Stimulated activated CD4-positive, alpha-beta T cell treated with anti-CD3 and anti-CD28 coated beads, Interleukin-15, amount 100 ng/mL, for 1 hour (primary cell): ENCODE data around the gene RASSF5.

Source experiments
- DNase-seq, 2 donors: peaks; one replicate each; pipeline ENCODE4 v3.0.0-alpha.2; 2020; ENCODE audit warnings: low read depth in 1 of 2, low spot score in 1 of 2

Gene RASSF5, protein sequence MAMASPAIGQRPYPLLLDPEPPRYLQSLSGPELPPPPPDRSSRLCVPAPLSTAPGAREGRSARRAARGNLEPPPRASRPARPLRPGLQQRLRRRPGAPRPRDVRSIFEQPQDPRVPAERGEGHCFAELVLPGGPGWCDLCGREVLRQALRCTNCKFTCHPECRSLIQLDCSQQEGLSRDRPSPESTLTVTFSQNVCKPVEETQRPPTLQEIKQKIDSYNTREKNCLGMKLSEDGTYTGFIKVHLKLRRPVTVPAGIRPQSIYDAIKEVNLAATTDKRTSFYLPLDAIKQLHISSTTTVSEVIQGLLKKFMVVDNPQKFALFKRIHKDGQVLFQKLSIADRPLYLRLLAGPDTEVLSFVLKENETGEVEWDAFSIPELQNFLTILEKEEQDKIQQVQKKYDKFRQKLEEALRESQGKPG

DNA sequence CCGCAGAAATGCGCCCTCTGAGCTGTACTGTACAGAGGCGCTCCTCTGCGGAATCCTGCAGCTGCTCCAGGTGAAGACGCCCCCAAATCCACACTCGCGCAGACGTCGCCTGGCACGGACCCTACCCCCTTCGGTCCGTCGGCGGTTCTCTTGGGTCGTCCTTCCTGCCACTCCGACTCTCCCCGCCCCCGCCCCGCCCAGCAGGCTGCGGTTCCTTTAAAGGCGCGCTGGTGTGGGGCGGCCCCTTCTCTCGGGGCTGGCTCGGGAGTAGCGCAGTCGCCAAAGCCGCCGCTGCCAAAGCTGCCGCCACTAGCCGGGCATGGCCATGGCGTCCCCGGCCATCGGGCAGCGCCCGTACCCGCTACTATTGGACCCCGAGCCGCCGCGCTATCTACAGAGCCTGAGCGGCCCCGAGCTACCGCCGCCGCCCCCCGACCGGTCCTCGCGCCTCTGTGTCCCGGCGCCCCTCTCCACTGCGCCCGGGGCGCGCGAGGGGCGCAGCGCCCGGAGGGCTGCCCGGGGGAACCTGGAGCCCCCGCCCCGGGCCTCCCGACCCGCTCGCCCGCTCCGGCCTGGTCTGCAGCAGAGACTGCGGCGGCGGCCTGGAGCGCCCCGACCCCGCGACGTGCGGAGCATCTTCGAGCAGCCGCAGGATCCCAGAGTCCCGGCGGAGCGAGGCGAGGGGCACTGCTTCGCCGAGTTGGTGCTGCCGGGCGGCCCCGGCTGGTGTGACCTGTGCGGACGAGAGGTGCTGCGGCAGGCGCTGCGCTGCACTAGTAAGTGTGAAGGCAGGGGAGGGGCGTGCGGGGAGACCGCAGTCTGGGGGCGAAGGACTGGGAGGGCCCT, at the start of gene RASSF5:
Gene RASSF5 (plus strand): TSS at position 248 of the 846 bp plus-strand sequence. CDS start 72 bp downstream, at position 320.
- DNase-seq = peak; percentile 69 to 75

DNA sequence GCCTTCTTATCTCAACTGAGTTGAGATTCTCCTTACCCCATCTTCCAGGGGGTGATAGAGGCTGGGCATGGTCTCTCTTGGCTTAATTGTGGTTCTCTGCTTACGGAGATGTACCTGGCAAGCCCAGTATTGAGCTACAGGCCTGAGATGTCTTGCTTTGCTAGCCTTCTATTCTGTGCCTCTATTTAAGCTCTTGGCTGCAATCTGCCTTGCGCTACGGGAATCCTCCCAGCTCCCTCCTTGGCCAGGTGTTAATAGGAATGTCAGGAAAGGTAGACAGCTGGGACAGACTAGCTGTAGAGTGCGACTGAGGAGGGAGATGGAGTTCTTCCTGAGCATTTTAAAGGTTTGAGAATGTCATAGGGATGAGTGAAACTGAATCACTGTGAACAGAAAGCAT, 47.6 kb upstream of the RASSF5 start:
- DNase-seq = no peak

DNA sequence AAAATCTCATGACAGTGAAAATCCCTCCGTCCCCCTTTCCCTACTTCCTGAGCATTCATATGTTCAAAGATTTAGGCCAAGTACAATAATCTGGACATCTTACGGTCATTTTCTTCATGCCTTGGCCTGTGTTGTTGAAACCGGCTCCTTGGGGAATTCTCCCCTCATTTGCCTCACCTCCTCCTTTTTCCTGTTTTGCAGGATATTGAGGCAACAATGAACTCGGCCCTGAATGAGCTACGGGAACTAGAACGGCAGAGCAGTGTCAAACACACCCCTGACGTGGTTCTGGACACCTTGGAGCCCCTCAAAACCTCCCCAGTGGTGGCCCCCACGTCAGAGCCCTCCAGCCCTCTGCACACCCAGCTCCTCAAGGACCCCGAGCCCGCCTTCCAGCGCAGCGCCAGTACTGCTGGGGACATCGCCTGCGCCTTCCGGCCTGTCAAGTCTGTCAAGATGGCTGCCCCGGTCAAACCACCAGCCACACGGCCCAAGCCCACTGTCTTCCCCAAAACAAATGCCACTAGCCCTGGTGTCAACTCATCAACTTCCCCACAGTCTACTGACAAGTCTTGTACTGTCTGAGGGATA, 46.4 kb upstream of the RASSF5 start:
- DNase-seq = no peak

DNA sequence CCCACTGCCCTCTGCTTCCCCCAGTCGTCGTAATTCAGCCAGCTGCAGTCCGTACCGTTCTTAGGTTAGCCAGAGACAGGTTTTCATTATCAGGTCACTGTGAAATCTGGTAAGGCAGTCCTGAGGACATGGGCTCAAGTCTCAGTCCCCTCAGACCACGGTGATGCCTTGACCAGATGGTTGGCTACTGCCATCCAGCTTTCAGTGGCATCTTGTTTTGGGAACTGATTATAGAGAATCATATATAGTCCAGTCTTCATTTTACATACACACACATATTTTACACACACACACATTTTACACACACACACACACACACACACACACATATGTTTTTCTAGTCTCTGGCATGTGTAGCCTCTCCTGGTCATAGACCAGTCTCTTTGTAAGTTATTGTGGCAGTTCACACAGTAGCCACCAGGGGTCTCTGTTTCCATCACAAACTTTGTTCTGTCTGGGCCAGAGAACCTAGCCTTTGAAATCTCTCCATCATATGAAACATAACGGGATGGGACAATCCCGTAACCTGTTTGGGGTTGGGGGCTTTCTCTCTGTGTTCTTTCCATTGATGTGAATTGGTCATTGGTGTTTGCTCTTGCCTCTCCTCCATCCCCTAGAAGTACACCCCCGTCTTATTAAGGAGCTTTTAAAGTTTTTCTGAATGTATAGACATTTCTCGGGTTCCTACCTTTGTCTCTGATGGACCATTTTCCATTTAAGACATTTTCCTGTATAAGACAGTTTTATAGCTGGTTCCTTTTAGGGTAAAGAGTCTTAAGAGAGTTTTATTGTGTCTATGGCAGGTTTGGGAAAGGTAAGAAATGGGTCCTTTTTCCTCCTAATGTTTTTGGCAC, 45.5 kb upstream of the RASSF5 start:
- peak in 1 of 2 donors; percentile 52 for DNase-seq

DNA sequence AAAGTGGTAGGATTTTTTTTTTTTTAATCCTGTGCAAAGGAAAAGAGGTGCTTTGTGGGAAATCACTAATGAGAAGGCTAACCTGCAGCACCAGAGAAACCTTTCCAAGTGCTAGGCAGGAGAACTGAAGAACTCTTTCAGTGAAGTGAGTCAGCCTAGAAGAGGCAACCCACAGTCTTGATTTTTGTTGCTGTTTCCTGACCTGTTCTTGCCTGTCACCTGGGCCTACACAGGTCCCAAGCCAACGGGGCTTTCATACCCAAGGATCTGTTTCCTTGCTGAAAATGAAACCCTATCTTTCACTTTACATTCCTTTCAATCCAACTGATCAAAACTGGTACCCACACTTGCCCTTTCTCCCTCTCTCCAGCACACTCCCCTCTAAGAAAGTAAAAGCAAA, 44.2 kb upstream of the RASSF5 start:
- no peak for DNase-seq

DNA sequence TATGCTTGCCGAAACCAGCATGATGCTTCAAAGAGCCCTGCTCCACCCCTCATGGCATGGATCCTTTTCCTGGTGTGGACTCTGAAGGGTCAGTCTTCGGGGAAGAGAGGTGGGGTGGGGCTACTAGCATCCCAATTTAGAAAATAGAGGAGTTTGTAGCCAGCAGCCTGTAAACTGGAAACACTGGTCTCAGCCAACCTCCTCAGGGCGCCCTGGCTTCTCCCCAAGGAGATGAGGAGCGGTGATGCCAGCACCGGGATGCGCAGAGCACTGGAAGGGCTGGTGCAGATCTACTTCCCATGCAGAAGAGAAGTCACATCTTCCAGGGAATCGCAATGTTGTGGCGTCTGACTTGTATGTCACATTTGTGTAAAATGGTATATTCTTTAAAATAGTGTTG, 43.4 kb upstream of the RASSF5 start:
- DNase-seq = no peak

DNA sequence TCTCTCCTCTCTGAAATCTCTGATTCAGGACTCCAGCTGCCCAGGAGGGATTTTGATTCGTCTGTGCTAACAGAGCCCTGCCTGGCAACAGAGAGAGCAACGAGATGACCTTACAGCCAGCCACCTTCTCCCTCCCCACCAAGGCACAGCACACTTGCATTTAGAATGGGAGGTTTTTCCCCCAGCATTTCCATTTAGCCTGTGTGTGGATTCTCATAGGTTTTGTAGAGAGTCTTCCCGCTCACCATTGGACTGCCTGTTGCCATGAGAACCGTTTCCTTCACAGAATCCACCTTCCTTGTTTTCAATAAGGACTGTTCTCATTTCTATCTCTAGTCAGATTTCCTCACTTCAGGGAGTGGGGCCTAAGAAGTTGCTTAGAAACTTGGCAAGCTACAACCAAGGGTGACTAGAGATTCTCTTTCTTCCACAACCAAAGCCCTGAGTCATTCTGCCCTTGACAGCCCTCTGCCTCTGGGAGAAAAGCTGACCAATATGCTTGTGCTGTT, 42.8 kb upstream of the RASSF5 start:
- DNase-seq = no peak

DNA sequence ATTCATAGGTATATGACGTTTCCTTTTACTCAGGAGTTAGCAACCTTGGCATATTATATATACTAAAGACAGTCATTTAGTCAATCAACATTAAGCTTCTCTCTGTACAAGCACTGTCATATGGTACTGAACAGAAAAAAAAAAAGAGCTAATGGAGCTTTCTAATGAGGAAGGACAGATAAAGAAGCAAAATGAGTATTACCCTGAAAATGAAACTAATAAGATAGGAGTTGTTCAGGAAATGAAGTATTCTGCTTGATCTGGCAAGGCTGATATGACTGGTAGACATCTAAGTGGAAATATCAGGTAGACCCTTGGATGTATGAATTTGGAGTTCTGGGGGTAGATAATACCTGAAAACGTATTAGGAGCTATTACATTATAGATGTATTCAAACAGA, 41.4 kb upstream of the RASSF5 start:
- no peak for DNase-seq

DNA sequence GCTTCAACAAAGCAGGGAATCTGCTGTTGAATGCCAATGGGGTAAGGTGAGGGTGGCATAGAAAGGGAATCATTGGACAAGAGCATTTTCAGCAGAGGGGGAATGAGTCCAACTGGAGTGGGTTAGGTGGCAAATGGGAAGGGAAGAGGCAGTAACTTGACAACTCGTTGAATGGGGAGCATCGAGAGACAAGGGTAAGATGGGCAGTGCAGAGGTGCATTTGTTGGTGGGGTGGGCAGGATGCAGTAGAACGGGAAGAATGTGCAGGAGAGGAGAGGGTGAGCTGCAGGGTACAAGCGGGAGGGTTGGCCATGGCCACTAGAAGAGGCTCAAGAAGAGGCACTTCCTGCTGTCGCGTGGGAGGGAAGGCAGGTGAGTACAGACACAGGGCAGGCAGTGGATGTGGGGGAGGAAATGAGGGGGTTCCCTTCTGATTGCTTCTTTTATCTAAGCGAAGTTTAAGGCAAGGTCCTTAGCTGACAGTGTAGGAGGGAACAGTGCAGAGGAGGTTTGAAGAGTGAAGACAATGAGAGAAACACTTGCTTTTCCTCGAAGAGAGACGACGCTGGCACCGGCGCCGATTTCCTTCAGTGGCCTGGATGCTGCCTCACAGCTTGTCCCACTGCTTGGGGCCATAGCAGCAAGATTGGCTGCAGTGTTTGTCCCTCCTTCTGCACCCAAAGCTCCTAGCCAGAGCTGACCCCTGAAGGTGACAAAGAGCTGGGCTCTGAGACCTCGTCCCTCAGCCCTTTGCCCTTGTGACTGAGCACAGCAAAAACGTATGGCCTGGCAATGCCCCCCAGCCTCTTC, 40.3 kb upstream of the RASSF5 start:
- no peak for DNase-seq

DNA sequence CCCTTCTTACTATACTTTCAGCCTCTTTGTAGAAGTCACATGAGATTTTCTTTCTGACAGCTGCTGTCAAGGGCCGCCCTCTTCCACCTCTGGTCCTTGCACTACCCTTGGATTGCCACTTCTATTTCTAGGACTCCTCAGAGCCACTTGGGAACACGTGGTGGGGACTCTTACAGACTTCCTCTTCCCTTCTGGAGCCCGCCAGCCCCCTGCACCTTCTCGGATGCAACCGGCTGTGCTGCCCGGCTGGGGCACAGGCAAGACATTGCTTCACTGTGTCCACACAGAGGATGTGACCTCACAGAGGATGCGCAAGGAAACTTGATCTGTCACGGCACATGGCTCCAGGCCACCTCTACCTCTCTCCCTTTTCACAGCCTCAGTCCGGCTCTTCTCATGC, 39.4 kb upstream of the RASSF5 start:
- no peak for DNase-seq

DNA sequence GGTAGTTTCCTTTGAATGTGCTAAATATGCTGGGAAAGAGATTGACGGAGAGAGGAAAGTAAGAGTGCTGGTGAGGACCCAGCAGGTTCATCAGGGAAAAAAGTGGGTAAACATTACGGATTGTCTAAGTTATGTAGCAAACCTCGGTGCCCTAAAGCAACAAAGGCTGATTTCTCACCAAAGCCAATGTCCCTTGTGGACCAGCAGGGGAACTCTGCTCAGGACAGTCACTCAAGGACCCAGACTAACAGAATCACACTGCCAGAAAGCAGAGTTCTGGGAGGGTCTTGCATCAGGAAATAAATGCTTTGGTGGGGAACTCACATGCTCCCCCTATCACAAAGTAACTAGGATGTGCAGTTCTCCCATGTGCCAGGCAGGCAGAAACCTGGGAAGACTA, 38.8 kb upstream of the RASSF5 start:
- DNase-seq = no peak

DNA sequence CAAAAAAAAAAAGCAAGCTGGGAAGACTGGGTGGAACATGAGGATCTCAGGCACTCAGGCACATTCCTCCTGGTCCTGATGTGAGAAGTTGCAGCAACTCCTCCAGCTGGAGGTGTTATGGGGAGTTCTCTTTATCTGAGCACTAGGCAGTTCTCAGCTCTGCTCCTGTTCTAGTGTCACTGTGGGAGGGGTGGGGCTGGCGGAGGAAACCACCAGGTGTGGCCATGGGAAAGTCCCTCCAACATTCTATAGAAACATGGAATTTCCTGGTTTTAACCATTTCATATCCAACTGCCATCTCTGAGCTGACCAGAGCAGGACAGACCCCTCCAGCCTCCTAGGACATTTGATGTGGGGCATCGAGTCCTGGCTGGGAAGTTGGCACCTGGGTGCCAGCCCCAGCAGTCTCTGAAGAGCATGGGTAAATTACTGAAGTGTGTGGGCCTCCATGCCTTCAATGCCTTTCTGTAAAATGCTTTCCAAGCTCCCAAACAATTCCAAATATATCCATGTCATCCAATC, 37.9 kb upstream of the RASSF5 start:
- DNase-seq = no peak

DNA sequence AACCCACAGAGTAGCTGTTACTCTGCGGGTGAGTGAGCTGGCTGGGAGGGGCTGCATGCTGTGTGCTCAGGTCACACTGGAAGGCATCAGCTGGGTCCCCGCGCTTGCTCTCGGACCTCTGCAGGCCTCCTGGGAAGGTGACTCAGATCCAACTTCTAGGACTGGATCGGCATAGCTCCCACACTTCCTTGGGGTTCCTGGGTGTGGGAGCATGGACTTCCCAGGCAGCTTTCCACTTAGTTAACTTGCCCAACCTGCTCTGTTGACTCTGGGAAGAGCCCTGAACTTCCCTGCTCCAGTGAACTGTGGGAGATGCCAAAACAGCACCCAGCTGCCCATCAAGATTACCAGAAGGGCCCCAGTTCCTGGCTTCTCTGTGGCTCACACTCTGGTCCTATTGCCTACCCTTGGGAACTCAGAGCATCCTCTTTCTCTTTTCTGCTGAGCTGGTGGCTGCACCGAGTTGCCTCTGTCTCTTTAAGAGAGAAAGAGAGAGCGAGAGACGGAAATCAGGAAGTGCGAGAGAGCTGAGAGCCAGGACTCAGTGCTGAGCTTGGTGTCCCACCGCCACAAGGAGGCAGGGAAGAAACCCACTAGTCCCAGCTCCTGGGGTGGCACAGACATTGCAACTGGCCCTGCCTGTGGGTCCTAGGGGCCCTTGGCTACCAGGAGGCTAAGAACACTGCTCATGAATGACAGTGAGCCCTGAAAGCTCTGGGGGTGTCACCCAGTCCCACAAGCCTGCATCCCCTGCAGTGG, 37.2 kb upstream of the RASSF5 start, which contains the start of gene IKBKE:
Gene IKBKE (plus strand): TSS at position 544 of the 759 bp plus-strand sequence. CDS start 2,752 bp downstream, outside the sequence.
- no peak for DNase-seq

DNA sequence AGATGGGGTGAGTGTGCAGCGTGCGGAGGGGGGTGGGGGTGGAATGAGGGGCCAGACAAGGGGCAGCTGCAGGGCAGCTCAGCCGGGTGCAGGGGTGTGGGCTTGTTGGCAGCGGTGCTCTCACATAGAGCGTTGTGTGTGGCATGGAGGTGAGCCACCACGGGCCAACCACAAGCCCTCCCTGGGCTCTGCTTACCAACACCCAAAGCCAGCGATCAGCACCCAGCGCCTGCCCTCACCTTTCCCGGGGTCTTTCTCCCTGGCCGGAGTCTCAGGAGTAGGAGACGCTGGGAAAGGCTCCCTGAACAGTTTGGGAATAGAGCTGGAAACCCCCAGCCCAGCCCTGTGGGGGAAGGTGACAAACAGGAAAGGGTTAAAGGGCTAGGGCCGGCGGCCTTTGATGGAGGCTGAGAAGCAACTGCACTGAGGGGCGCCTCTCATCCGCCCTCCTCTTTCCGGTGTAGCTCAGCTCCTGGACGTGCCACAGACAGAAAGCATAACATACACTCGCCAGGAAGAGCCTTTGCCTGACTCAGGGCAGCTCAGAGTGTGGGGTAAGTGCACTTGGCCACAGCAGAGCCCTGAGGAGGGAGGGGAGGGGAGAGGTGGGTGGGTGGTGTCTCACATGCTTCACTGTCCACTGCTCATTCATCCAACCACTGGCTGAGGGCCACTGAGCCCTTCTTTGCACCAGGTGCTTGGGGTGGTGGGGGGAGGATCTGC, 36.5 kb upstream of the RASSF5 start:
- DNase-seq = peak in 1 of 2 donors; percentile 18

DNA sequence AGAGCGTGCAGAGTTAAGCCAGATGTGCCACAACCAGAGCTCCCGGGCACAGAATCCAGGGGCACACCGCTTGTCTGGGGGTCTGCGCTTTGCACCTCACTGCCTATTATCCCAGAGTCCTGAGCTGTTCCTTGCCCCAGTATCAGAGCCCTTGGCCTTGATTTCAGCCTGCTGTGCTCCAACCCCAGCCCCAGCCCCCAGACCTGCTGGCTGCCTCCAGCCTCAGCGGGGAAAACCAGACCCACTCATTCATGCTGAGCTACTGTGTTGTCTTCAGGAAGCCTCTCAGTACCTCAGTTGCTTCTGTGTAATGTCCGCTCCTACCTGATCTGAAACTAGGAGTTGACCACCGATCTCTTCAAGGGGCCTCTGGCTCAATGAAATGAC, 35.9 kb upstream of the RASSF5 start:
- DNase-seq = no peak

DNA sequence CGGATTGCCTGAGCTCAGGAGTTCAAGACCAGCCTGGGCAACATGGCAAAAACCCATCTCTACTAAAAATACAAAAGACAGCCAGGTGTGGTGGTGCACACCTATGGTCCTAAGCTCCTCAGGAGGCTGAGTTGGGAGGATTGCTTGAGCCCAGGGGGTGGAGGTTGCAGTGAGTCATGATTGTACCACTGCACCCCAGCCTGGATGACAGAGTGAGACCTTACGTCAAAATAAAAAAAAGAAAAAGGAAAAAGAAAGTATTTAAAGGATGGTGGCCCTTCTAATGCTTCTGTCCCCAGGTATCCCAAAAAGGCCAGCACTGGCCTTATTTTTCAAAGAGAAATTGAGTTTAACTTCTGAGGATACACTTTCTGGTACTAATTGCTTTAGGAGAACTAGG, 35.3 kb upstream of the RASSF5 start:
- no peak for DNase-seq

DNA sequence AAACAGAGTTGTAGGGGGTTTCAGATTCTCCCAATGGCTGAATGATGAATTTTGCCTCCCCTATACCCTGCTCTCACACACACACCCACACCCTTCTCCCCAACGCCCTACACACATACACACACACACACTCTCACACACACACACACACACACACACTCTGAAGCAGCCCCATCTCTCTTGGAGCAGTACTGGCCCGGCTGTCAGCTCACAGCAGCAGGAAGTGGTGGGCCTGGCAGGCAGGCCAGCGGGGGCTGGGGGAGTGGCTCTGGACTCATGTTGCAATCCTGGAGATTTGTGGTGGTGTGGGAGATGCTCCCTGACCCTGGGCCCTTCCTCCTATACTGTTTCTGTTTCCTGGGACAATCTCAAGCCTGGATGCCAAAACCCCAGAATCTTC, 34.9 kb upstream of the RASSF5 start:
- DNase-seq = no peak

DNA sequence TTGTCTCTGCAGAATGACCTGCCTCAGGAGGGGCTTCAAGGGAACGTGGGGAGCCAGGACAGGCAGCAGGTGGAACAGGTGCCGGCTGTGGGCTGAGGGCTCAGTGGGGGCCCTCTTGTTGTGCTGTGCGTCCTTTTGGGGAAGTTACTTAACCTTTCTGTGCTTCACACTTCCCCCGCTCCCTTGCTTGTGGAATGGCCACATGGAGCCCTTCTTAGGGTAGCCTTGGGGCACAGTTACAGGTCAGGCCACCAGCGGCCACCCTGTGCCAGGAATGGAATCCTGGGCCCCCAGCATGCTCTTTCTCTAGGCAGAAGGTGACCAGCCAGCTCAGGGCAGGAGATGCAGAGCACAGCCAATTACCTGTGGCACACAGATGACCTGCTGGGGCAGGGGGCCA, 34.4 kb upstream of the RASSF5 start:
- no peak for DNase-seq
